Measurements from ENCODE around the gene EHD2.

EHD2 gene

DNA sequence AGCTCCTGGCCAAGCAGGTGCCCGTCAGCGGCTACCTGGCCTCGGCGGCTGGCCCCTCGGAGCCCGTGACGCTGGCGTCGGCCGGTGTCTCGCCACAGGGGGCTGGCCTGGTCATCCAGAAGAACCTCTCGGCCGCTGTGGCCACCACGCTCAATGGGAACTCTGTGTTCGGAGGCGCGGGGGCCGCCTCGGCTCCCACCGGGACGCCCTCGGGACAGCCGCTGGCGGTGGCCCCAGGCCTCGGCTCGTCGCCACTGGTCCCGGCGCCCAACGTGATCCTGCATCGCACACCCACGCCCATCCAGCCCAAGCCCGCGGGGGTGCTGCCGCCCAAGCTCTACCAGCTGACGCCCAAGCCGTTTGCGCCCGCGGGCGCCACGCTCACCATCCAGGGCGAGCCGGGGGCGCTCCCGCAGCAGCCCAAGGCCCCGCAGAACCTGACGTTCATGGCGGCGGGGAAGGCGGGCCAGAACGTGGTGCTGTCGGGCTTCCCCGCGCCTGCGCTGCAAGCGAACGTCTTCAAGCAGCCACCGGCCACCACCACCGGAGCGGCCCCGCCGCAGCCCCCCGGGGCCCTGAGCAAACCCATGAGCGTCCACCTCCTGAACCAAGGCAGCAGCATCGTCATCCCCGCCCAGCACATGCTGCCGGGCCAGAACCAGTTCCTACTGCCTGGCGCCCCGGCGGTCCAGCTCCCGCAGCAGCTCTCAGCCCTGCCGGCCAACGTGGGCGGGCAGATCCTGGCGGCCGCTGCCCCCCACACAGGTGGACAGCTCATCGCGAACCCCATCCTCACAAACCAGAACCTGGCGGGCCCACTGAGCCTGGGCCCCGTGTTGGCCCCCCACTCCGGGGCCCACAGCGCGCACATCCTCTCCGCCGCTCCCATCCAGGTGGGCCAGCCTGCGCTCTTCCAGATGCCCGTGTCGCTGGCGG, 33.0 kb upstream of the EHD2 start:
- H3K4me3 ChIP-seq (ENCODE audit: low read length) = no peak overlapping the region
- TF ChIP-seq, protein P1, sequence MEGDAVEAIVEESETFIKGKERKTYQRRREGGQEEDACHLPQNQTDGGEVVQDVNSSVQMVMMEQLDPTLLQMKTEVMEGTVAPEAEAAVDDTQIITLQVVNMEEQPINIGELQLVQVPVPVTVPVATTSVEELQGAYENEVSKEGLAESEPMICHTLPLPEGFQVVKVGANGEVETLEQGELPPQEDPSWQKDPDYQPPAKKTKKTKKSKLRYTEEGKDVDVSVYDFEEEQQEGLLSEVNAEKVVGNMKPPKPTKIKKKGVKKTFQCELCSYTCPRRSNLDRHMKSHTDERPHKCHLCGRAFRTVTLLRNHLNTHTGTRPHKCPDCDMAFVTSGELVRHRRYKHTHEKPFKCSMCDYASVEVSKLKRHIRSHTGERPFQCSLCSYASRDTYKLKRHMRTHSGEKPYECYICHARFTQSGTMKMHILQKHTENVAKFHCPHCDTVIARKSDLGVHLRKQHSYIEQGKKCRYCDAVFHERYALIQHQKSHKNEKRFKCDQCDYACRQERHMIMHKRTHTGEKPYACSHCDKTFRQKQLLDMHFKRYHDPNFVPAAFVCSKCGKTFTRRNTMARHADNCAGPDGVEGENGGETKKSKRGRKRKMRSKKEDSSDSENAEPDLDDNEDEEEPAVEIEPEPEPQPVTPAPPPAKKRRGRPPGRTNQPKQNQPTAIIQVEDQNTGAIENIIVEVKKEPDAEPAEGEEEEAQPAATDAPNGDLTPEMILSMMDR (conservative IDR thresholded peaks at IDR 0.05; ENCODE audit: low read depth, low read length) = no peak
- no peak for DNase-seq (ENCODE audit: low read depth)

DNA sequence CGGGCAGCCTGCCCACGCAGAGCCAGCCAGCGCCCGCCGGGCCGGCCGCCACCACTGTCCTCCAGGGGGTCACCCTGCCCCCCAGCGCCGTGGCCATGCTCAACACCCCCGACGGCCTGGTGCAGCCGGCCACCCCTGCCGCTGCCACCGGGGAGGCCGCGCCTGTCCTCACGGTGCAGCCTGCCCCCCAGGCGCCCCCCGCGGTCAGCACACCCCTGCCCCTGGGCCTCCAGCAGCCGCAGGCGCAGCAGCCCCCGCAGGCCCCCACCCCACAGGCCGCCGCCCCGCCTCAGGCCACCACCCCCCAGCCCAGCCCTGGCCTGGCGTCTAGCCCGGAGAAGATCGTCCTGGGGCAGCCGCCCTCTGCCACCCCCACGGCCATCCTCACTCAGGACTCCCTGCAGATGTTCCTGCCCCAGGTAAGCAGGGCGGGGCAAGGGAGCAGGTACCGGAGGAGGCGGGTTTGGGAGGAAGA, 32.3 kb upstream of the EHD2 start:
- no peak overlapping the region for H3K4me3 ChIP-seq (ENCODE audit: low read length)
- no peak for DNase-seq (ENCODE audit: low read depth)

DNA sequence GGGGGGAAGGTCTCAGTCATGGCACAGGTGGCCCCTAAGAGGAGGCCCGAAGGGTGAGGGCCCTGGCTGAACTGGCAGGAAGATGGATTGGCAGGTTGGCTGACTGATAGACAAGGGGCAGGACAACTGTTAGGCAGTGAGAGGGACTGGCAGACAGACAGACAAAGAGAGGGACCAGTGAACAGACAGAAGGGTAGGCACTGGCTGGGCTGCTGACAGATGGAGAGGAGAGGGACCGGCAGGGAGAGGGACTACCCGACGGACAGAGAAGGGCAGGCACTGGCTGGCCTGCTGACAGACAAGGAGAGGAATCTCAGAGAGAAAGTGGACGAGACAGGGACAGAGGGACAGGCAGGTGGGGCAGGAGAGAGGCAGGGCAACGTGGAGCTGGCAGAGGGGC, 31.8 kb upstream of the EHD2 start:
- TF ChIP-seq, protein P1 (conservative IDR thresholded peaks at IDR 0.05; ENCODE audit: low read depth, low read length) = no peak
- no peak for DNase-seq (ENCODE audit: low read depth)
- no peak overlapping the region for H3K4me3 ChIP-seq (ENCODE audit: low read length)

More for the DNA sequence above, 32.3 kb upstream of the EHD2 start:
- TF ChIP-seq, protein P1 (conservative IDR thresholded peaks at IDR 0.05; ENCODE audit: low read depth, low read length) = no peak

DNA sequence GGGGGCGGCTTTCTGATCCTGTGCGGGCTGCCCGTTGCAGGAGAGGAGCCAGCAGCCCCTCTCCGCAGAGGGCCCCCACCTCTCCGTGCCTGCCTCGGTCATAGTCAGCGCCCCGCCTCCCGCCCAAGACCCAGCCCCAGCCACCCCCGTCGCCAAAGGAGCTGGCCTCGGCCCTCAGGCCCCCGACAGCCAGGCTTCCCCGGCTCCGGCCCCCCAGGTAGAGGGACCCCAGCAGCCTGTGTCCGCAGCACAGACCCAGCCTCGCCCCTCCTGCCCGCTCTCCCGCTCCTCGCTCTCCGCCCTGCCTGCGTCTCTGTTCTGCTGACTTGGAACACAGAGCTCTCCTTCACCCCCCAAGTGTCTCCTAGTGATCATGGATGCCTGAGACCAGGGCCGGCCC, 31.3 kb upstream of the EHD2 start:
- H3K4me3 ChIP-seq (ENCODE audit: low read length) = no peak overlapping the region
- TF ChIP-seq, protein P1 (conservative IDR thresholded peaks at IDR 0.05; ENCODE audit: low read depth, low read length) = no peak
- DNase-seq (ENCODE audit: low read depth) = no peak

- H3K4me3 ChIP-seq (ENCODE audit: low read length) = no peak overlapping the region
- TF ChIP-seq, protein P1 (conservative IDR thresholded peaks at IDR 0.05; ENCODE audit: low read depth, low read length) = no peak
- no peak for DNase-seq (ENCODE audit: low read depth)
Observed at GRCh38 chr19:47682939-47683338, 30.3 kb upstream of the EHD2 start.

DNA sequence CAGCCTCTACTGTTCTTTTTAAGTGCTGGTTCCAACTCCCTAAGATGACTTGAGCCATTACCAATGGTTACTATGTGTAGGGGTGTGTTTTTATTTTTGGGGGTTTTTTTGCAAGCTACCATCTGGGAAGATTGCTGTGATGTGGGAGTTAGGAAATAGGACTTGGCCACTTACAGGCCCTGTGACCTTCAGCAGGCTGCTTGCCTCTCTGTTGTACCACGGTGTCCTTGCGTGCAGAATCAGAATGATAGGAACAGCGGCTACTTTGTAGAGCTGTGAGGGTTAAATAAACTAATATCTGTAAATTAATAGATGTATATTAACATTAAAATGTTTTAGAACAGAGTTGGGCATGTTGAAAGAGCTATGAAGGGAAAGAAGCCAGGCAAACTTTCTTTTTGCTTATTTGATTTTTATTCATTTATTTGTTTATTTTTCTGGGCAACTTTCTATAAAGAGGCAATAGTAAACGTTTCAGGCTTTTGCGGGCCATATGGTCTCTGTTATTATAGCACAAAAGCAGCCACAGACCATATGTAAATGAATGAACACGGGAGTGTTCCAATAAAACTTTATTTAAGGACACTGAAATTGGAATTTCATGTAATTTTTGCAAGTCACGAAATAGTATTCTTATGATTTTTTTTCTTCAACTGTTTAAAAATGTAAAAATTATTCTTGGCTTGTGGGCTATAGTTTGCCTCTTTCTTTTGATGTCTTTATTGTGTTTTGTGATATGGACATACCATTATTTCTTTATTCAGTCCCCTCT, 26.4 kb upstream of the EHD2 start:
- no peak for DNase-seq (ENCODE audit: low read depth)
- TF ChIP-seq, protein P1 (conservative IDR thresholded peaks at IDR 0.05; ENCODE audit: low read depth, low read length) = no peak
- no peak overlapping the region for H3K4me3 ChIP-seq (ENCODE audit: low read length)
